Measurements from ENCODE around the gene PKP1.

Gene PKP1

GRCh38 chr1:201320168-201320788 lies 37.0 kb downstream of the PKP1 start:
- WGBS, 2 donors (ENCODE audit: extremely low coverage in 2 of 2, insufficient read length in 2 of 2, insufficient replicate concordance in 1 of 2), result no CpG with 5 or more reads among the region's 12 CpGs
- H3K36me3 ChIP-seq (replicated peaks in 1 of 2; ENCODE audit: control insufficient read depth in 2 of 2, insufficient read depth in 2 of 2, low read length in 2 of 2), result no peaks in the 10 kb centered on the region
- no peak overlapping the region for H2AK5ac ChIP-seq (ENCODE audit: low read depth, low read length)
- H3K27me3 ChIP-seq (ENCODE audit: control insufficient read depth in 3 of 3, insufficient read depth in 3 of 3, low read depth in 1 of 3, low read length in 3 of 3), result peaks cover 0 to 50% (median 0%) of the 10 kb centered on the region in 3 experiments
- H3K79me1 ChIP-seq (ENCODE audit: low read depth, low read length), result no peaks in the 10 kb centered on the region
- no peak for DNase-seq (ENCODE audit: low spot score)
- peak overlapping the region; percentile 60 for H2BK12ac ChIP-seq (ENCODE audit: low read length)
- no peak overlapping the region for H4K91ac ChIP-seq (ENCODE audit: low read depth, low read length, poor library complexity)
- H3K9ac ChIP-seq (ENCODE audit: low read depth, low read length, poor library complexity), result no peak overlapping the region
- H2BK15ac ChIP-seq (ENCODE audit: low read length), result no peak overlapping the region
- H3K14ac ChIP-seq (ENCODE audit: low read length), result no peak overlapping the region
- no peak overlapping the region for H2AFZ ChIP-seq (ENCODE audit: low read length)
- H3K18ac ChIP-seq (ENCODE audit: low read length), result peak overlapping the region; percentile 62
- H2BK5ac ChIP-seq (ENCODE audit: low read length), result no peak overlapping the region
- no peak overlapping the region for H3K4me2 ChIP-seq (ENCODE audit: insufficient read depth, low read length, poor library complexity, severe bottlenecking)
- no peak overlapping the region for H4K8ac ChIP-seq (ENCODE audit: low read depth, low read length)
- H3K4ac ChIP-seq (ENCODE audit: low read length), result no peak overlapping the region
- H3K4me3 ChIP-seq (ENCODE audit: low read length in 2 of 2), result no peak overlapping the region
- no peak overlapping the region for H2BK120ac ChIP-seq (ENCODE audit: low read depth, low read length)
- no peaks in the 10 kb centered on the region for H3K9me3 ChIP-seq (replicated peaks in 1 of 2; ENCODE audit: control insufficient read depth in 2 of 2, insufficient read depth in 1 of 2, low read depth in 1 of 2, low read length in 2 of 2)
- H3K4me1 ChIP-seq (ENCODE audit: control insufficient read depth in 2 of 2, insufficient read depth in 1 of 2, low read depth in 1 of 2, low read length in 2 of 2), result no peaks in the 10 kb centered on the region
- no peak overlapping the region for H3K23ac ChIP-seq (ENCODE audit: low read depth, low read length, poor library complexity)
- H3K27ac ChIP-seq (replicated peaks; ENCODE audit: low read length), result no peak overlapping the region

GRCh38 chr1:201321826-201322390 lies 38.6 kb downstream of the PKP1 start:
- no peaks in the 10 kb centered on the region for H3K9me3 ChIP-seq (replicated peaks in 1 of 2; ENCODE audit: control insufficient read depth in 2 of 2, insufficient read depth in 1 of 2, low read depth in 1 of 2, low read length in 2 of 2)
- H2BK12ac ChIP-seq (ENCODE audit: low read length), result no peak overlapping the region
- H3K4ac ChIP-seq (ENCODE audit: low read length), result no peak overlapping the region
- peak overlapping the region; percentile 37 for H2AK5ac ChIP-seq (ENCODE audit: low read depth, low read length)
- no peak overlapping the region for H3K4me3 ChIP-seq (ENCODE audit: low read length in 2 of 2)
- no peak overlapping the region for H2BK5ac ChIP-seq (ENCODE audit: low read length)
- H3K9ac ChIP-seq (ENCODE audit: low read depth, low read length, poor library complexity), result no peak overlapping the region
- H3K4me2 ChIP-seq (ENCODE audit: insufficient read depth, low read length, poor library complexity, severe bottlenecking), result no peak overlapping the region
- peaks cover 0 to 53% (median 0%) of the 10 kb centered on the region in 3 experiments for H3K27me3 ChIP-seq (ENCODE audit: control insufficient read depth in 3 of 3, insufficient read depth in 3 of 3, low read depth in 1 of 3, low read length in 3 of 3)
- no CpG with 5 or more reads among the region's 15 CpGs for WGBS, 2 donors (ENCODE audit: extremely low coverage in 2 of 2, insufficient read length in 2 of 2, insufficient replicate concordance in 1 of 2)
- H2BK120ac ChIP-seq (ENCODE audit: low read depth, low read length), result no peak overlapping the region
- H4K91ac ChIP-seq (ENCODE audit: low read depth, low read length, poor library complexity), result no peak overlapping the region
- H3K79me1 ChIP-seq (ENCODE audit: low read depth, low read length), result no peaks in the 10 kb centered on the region
- DNase-seq (ENCODE audit: low spot score), result no peak
- H3K18ac ChIP-seq (ENCODE audit: low read length), result peak overlapping the region; percentile 48
- no peak overlapping the region for H3K27ac ChIP-seq (replicated peaks; ENCODE audit: low read length)
- no peak overlapping the region for H4K8ac ChIP-seq (ENCODE audit: low read depth, low read length)
- H3K23ac ChIP-seq (ENCODE audit: low read depth, low read length, poor library complexity), result no peak overlapping the region
- H2AFZ ChIP-seq (ENCODE audit: low read length), result no peak overlapping the region
- no peak overlapping the region for H2BK15ac ChIP-seq (ENCODE audit: low read length)
- H3K4me1 ChIP-seq (ENCODE audit: control insufficient read depth in 2 of 2, insufficient read depth in 1 of 2, low read depth in 1 of 2, low read length in 2 of 2), result no peaks in the 10 kb centered on the region
- no peaks in the 10 kb centered on the region for H3K36me3 ChIP-seq (replicated peaks in 1 of 2; ENCODE audit: control insufficient read depth in 2 of 2, insufficient read depth in 2 of 2, low read length in 2 of 2)
- H3K14ac ChIP-seq (ENCODE audit: low read length), result no peak overlapping the region

GRCh38 chr1:201322653-201323510 lies 39.6 kb downstream of the PKP1 start:
- Histone ChIP-seq H3K14ac (ENCODE audit: low read length) (no peak overlapping the region), H3K27me3 (ENCODE audit: control insufficient read depth in 3 of 3, insufficient read depth in 3 of 3, low read depth in 1 of 3, low read length in 3 of 3) (peaks cover 0 to 53% (median 0%) of the 10 kb centered on the region in 3 experiments), H3K4me2 (ENCODE audit: insufficient read depth, low read length, poor library complexity, severe bottlenecking) (no peak overlapping the region), H3K27ac (replicated peaks; ENCODE audit: low read length) (no peak overlapping the region), H3K4me1 (ENCODE audit: control insufficient read depth in 2 of 2, insufficient read depth in 1 of 2, low read depth in 1 of 2, low read length in 2 of 2) (no peaks in the 10 kb centered on the region), H2BK5ac (ENCODE audit: low read length) (no peak overlapping the region), H2BK12ac (ENCODE audit: low read length) (no peak overlapping the region), H4K91ac (ENCODE audit: low read depth, low read length, poor library complexity) (no peak overlapping the region), H3K9me3 (replicated peaks in 1 of 2; ENCODE audit: control insufficient read depth in 2 of 2, insufficient read depth in 1 of 2, low read depth in 1 of 2, low read length in 2 of 2) (no peaks in the 10 kb centered on the region), H3K4ac (ENCODE audit: low read length) (no peak overlapping the region), H2BK15ac (ENCODE audit: low read length) (peak overlapping the region; percentile 6), H3K9ac (ENCODE audit: low read depth, low read length, poor library complexity) (no peak overlapping the region), H2AK5ac (ENCODE audit: low read depth, low read length) (peak overlapping the region; percentile 50), H3K79me1 (ENCODE audit: low read depth, low read length) (no peaks in the 10 kb centered on the region), H3K4me3 (ENCODE audit: low read length in 2 of 2) (no peak overlapping the region), H2AFZ (ENCODE audit: low read length) (no peak overlapping the region), H3K36me3 (replicated peaks in 1 of 2; ENCODE audit: control insufficient read depth in 2 of 2, insufficient read depth in 2 of 2, low read length in 2 of 2) (no peaks in the 10 kb centered on the region), H2BK120ac (ENCODE audit: low read depth, low read length) (no peak overlapping the region), H3K18ac (ENCODE audit: low read length) (peak overlapping the region; percentile 60), H4K8ac (ENCODE audit: low read depth, low read length) (no peak overlapping the region), H3K23ac (ENCODE audit: low read depth, low read length, poor library complexity) (no peak overlapping the region)
- WGBS, 2 donors (ENCODE audit: extremely low coverage in 2 of 2, insufficient read length in 2 of 2, insufficient replicate concordance in 1 of 2), result no CpG with 5 or more reads among the region's 12 CpGs
- DNase-seq (ENCODE audit: low spot score), result no peak

- no peak overlapping the region for H2BK15ac ChIP-seq (ENCODE audit: low read length)
- H2AFZ ChIP-seq (ENCODE audit: low read length), result no peak overlapping the region
- WGBS, 2 donors (ENCODE audit: extremely low coverage in 2 of 2, insufficient read length in 2 of 2, insufficient replicate concordance in 1 of 2), result no CpG with 5 or more reads among the region's 4 CpGs
- H3K18ac ChIP-seq (ENCODE audit: low read length), result no peak overlapping the region
- no peaks in the 10 kb centered on the region for H3K9me3 ChIP-seq (replicated peaks in 1 of 2; ENCODE audit: control insufficient read depth in 2 of 2, insufficient read depth in 1 of 2, low read depth in 1 of 2, low read length in 2 of 2)
- H3K79me1 ChIP-seq (ENCODE audit: low read depth, low read length), result no peaks in the 10 kb centered on the region
- no peak for DNase-seq (ENCODE audit: low spot score)
- no peaks in the 10 kb centered on the region for H3K4me1 ChIP-seq (ENCODE audit: control insufficient read depth in 2 of 2, insufficient read depth in 1 of 2, low read depth in 1 of 2, low read length in 2 of 2)
- H2BK120ac ChIP-seq (ENCODE audit: low read depth, low read length), result no peak overlapping the region
- no peak overlapping the region for H2BK12ac ChIP-seq (ENCODE audit: low read length)
- H3K9ac ChIP-seq (ENCODE audit: low read depth, low read length, poor library complexity), result no peak overlapping the region
- H3K4ac ChIP-seq (ENCODE audit: low read length), result no peak overlapping the region
- peaks cover 0 to 45% (median 0%) of the 10 kb centered on the region in 3 experiments for H3K27me3 ChIP-seq (ENCODE audit: control insufficient read depth in 3 of 3, insufficient read depth in 3 of 3, low read depth in 1 of 3, low read length in 3 of 3)
- H3K4me2 ChIP-seq (ENCODE audit: insufficient read depth, low read length, poor library complexity, severe bottlenecking), result no peak overlapping the region
- no peak overlapping the region for H2BK5ac ChIP-seq (ENCODE audit: low read length)
- no peak overlapping the region for H3K23ac ChIP-seq (ENCODE audit: low read depth, low read length, poor library complexity)
- no peak overlapping the region for H2AK5ac ChIP-seq (ENCODE audit: low read depth, low read length)
- no peak overlapping the region for H3K14ac ChIP-seq (ENCODE audit: low read length)
- no peak overlapping the region for H4K91ac ChIP-seq (ENCODE audit: low read depth, low read length, poor library complexity)
- H3K4me3 ChIP-seq (ENCODE audit: low read length in 2 of 2), result no peak overlapping the region
- no peak overlapping the region for H3K27ac ChIP-seq (replicated peaks; ENCODE audit: low read length)
- H3K36me3 ChIP-seq (replicated peaks in 1 of 2; ENCODE audit: control insufficient read depth in 2 of 2, insufficient read depth in 2 of 2, low read length in 2 of 2), result no peaks in the 10 kb centered on the region
- no peak overlapping the region for H4K8ac ChIP-seq (ENCODE audit: low read depth, low read length)
Observed at GRCh38 chr1:201324306-201324705, 41.0 kb downstream of the PKP1 start.
